Stimulated activated CD8-positive, alpha-beta memory T cell treated with anti-CD3 and anti-CD28 coated beads, Interleukin-4, amount 100 ng/mL, for 4 hours (primary cell): ENCODE results near the gene AFF3.

Source experiments
- DNase-seq, 2 donors: peaks; one replicate each; pipeline ENCODE4 v3.0.0-alpha.2; 2020; ENCODE audit warnings: low read depth in 2 of 2, low spot score in 1 of 2

Gene AFF3

GRCh38 chr2:99565227-99565626 lies 577.2 kb downstream of the AFF3 start:
- no peak for DNase-seq

GRCh38 chr2:99562516-99562915 lies 579.9 kb downstream of the AFF3 start:
- no peak for DNase-seq

DNA sequence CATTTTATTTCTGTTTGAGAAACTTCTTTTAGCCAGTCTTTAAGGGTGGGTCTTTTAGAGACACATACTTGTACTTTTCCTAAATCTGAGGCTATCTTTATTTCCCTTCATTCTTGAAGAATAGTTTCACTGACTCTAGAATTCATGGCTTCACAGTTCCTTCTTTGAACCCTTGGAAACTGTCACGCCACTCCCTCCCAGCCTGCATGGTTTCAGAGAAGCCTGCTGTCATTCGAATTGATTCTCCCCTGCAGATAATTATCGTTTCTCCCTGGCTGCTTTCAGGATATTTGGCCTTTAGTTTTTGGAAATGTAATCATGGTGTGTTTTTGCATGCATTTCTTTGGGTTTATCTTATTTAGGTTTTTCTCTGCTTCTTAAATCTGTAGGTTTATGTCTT lies 580.6 kb downstream of the AFF3 start:
- DNase-seq, result no peak

DNA sequence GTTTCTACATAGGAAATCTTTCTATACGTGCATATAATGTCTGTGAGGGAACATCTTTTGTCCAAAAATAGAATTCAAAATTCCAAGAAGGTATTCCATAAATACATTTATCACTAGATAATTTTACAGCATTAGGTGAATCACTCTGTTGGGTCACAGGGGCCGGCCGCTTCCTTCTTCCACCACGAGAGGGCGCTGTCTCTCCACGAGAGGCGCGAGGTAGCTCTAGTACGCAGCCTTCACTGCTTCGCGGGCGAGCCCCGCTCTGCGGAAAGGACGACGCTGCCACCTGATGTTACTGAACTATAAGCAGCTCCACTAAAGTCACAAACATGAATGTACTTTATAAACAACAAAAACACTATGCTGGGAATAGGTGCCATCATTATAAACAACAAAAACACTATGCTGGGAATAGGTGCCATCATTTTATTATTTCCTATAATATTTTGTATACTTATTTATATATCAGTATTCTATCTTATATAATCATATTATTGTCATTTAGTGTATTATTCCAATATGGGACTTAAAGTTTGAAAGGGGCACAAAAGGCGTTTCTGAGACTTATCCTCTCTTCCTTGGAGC lies 583.2 kb downstream of the AFF3 start:
- DNase-seq, result peak; percentile 67 to 90

GRCh38 chr2:99555404-99555803 lies 587.0 kb downstream of the AFF3 start:
- no peak for DNase-seq

- DNase-seq, result no peak
These were observed 587.5 kb downstream of the AFF3 start for GRCh38 chr2:99554871-99555270.

- DNase-seq, result no peak
These were observed 588.2 kb downstream of the AFF3 start for GRCh38 chr2:99554238-99554637.

GRCh38 chr2:99552529-99552928 lies 589.9 kb downstream of the AFF3 start:
- no peak for DNase-seq

DNA sequence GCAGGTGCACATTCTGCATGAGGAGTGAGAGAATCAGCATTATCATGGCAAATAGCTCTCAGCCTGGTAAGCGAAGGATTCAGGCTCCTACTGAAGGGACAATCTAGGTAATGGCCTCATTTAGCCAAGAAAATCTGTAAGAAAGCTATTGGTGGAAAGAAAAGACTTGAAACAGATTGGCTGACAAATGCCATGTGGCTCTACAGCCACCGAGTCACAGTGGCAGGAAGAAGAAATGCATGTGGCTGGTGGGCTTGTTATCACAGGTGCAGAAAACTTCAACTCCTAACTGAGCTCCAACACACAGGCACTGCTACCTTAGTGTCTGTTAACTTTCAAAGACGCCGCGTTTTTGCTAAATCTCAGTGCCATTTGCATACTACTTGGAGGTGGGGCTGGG lies 592.0 kb downstream of the AFF3 start:
- DNase-seq, result no peak

DNA sequence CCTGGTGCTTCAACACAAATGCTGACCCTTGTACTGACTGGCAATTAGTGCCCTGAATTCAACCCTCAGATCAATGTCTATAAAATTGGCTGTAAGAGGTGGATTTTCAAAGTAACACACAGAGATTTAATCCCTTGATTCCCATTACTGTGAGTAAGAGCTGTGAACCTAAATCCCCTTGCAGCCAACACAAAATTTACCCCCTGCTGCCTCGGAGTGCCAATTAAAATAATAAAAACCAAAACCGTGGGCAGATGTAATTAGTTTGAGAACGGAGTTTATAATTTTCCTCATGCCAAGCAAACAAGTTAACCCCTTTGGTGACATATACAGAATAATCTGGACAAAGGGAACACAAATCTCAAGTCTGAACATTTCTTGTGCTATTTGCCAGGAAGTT lies 596.8 kb downstream of the AFF3 start:
- no peak for DNase-seq

GRCh38 chr2:99545066-99545465 lies 597.3 kb downstream of the AFF3 start:
- no peak for DNase-seq

DNA sequence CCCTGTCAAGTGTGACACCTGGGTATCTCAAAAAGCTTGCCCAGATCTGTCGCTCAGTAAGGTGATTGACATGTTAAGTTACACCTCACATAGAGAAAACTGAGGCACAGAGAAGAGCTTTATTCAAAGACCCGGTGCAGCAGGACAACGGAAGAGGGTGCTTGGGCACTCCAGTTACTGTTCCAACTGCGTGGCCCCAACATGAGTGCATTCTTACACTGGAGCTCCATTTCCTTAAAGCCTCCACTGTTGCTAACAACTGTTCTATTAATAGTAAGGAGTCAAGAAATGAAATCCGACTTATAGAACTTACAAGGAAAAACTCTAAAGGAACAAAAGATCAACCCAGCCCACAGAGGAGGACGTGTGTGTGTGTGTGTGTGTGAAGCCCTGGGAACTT lies 597.8 kb downstream of the AFF3 start:
- DNase-seq, result no peak

- no peak for DNase-seq
These were observed 599.1 kb downstream of the AFF3 start for GRCh38 chr2:99543247-99543646.

- DNase-seq, result no peak
These were observed 604.4 kb downstream of the AFF3 start for GRCh38 chr2:99537910-99538485.

DNA sequence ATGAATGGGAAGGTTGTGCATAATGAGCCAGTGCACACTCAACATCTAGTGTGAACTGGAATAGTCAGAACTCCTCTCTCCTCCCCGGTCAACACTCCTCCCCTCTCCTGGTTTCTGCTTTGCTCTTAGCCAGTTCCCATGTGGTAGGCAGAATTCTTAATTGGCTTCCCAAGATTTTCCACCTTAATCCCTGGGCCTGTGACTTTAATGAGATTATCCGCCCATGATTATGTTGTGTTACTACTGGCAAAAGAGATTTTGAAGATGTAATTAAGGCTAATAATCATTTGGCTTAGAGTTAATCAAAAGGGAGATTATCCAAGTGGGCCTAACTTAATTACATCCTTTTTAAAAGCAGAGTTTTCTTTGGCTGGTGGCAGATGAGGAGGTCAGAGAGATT lies 618.3 kb downstream of the AFF3 start:
- no peak for DNase-seq

GRCh38 chr2:99522157-99522556 lies 620.2 kb downstream of the AFF3 start:
- DNase-seq, result no peak

GRCh38 chr2:99520813-99521212 lies 621.6 kb downstream of the AFF3 start:
- no peak for DNase-seq

DNA sequence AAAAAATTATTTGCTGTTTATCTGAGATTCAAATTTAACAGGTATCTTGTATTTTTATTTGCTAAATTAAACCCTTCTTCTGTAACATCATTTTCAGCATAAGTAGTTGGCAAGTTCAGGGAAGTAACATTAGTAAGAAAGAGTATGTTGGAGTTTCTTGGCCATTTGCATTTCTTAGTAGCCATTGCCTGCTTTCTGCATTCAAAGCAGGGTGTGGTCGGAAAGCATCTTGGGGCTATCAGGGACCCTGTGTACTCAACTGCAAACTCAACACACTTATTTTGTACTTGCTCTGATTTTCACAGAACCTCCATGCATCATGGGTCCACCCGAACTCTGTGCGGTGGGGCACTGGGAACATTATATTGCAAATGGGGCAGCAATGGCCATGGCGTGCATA lies 622.2 kb downstream of the AFF3 start:
- no peak for DNase-seq

GRCh38 chr2:99514357-99514756 lies 628.0 kb downstream of the AFF3 start:
- no peak for DNase-seq

- DNase-seq, result no peak
These were observed 630.2 kb downstream of the AFF3 start for GRCh38 chr2:99512181-99512591.

- DNase-seq, result no peak
These were observed 633.0 kb downstream of the AFF3 start for GRCh38 chr2:99509387-99509786.

DNA sequence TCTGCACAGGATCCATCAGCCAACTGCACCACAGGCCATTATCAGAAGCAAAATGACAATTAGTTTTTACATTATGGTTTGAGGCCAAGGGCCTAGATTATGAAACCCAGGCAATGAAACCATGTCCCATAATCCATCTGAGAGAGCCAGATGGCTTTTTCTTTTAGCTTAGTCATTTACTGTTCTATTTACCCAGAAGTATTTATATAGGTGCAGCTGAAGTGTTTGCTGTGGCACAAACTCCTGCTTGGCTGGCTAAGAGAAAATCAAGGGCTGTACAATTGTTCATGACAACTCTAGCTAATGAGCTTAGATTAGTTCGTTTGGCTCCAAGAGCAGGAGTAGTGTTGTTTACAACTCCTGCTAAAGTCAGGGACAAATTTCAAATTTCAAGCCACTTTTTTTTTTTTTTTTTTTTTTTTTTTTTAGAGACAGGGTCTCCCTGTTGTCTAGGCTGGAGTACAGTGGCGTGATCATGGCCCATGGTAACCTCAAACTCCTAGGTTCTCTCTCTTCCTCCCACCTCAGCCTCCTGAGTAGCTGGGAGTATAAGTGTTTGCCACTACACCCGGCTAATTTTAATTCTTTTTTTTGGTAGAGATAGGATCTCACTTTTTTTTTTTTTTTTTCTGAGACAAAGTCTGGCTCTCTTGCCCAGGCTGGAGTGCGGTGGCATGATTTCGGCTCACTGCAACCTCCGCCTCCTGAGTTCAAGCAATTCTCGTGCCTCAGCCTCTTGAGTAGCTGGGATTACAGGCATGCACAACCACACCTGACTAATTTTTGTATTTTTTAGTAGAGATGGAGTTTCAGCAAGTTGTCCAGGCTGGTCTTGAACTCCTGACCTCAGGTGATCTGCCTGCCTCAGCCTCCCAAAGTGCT lies 634.2 kb downstream of the AFF3 start:
- no peak for DNase-seq
